Measurements from ENCODE around the gene IGSF6. TPM values are rescaled to one million over a fixed set of nuclear protein-coding genes. Genes with fewer than 3 reads are reported as not detected.
"Not testable (repeated sequence)": the region's sequence is repeated elsewhere in the genome, so short reads cannot be mapped to it uniquely, and the experiment has no call there.

IGSF6 gene
- total RNA-seq, 4 donors from 2014 or later: 2.8 to 18.6 (median 6.8) TPM

- TF ChIP-seq, protein P1, sequence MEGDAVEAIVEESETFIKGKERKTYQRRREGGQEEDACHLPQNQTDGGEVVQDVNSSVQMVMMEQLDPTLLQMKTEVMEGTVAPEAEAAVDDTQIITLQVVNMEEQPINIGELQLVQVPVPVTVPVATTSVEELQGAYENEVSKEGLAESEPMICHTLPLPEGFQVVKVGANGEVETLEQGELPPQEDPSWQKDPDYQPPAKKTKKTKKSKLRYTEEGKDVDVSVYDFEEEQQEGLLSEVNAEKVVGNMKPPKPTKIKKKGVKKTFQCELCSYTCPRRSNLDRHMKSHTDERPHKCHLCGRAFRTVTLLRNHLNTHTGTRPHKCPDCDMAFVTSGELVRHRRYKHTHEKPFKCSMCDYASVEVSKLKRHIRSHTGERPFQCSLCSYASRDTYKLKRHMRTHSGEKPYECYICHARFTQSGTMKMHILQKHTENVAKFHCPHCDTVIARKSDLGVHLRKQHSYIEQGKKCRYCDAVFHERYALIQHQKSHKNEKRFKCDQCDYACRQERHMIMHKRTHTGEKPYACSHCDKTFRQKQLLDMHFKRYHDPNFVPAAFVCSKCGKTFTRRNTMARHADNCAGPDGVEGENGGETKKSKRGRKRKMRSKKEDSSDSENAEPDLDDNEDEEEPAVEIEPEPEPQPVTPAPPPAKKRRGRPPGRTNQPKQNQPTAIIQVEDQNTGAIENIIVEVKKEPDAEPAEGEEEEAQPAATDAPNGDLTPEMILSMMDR (IDR thresholded peaks at IDR 0.05): no peak
- DNase-seq (ENCODE audit: low spot score) (no peak), ATAC-seq (ENCODE audit: low FRiP score) (no peak)
Measured at GRCh38 chr16:21685034-21685455, 32.6 kb upstream of the IGSF6 start.

DNA sequence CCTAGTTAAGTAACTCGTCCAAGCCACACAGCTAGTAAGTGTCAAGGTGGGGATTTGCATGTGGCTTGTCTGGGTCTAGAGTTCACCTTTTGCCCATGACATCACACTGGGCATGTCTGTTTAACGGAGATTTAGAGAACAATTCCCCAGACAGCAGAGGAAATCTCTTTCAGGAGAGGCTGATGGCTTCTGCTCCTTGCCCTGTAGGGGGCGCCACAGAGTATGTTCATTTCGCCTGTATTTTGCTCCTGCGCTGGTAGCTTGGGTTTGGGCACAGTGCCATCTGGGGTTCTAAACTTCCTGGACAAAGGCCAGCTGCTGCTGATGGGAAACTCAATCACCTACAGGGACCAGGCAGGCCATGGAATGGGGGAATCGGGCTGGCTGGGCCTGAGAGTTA is 31.8 kb upstream of the IGSF6 start:
- TF ChIP-seq, protein P1 (IDR thresholded peaks at IDR 0.05): no peak
- ATAC-seq (ENCODE audit: low FRiP score) (no peak), DNase-seq (ENCODE audit: low spot score) (no peak)

DNA sequence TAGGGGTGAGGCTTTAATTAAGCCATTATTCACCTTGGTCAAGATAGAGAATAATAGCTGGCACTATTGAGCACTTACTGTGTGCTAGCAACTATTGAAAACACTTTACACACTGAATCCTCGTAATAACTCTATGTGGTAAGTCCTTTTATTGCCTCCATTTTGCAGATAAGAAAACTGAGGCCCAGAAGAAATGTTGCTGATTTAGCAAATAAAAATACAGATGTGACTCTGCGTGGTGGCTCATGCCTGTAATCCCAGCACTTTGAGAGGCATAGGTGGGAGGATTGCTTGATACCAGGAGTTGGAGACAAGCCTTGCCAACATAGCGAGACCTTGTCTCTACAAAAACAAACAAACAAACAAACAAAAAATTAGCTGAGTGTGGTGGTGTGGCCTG is 30.8 kb upstream of the IGSF6 start:
- no peak for ATAC-seq (ENCODE audit: low FRiP score)
- TF ChIP-seq, protein P1 (IDR thresholded peaks at IDR 0.05): no peak
- no peak for DNase-seq (ENCODE audit: low spot score)

DNA sequence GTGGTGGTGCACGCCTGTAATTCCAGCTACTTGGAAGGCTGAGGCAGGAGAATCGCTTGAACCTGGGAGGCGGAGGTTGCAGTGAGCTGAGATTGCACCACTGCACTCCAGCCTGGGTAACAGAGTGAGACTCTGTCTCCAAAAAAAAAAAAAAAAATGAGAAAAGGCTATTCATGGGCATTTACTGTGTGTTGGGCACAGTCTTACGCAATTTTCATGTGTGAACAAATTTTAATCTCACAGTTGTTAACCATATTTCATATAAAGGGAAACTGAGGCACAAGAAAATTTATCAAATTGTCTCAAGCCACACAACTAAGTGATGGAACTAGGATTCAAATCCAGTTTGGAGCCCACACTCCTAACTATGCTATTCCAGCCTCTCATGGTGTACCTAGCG is 28.3 kb upstream of the IGSF6 start:
- not testable (repeated sequence) for ATAC-seq (ENCODE audit: low FRiP score)

GRCh38 chr16:21674456-21674855 is 22.0 kb upstream of the IGSF6 start:
- not testable (repeated sequence) for DNase-seq (ENCODE audit: low spot score); ATAC-seq (ENCODE audit: low FRiP score)

More for the DNA sequence above, 28.3 kb upstream of the IGSF6 start:
- DNase-seq (ENCODE audit: low spot score): not testable (repeated sequence)

- no peak for ATAC-seq (ENCODE audit: low FRiP score)
- no peak for DNase-seq (ENCODE audit: low spot score)
- TF ChIP-seq, protein P1 (IDR thresholded peaks at IDR 0.05): no peak
Measured at GRCh38 chr16:21673469-21673868, 21.1 kb upstream of the IGSF6 start.

DNA sequence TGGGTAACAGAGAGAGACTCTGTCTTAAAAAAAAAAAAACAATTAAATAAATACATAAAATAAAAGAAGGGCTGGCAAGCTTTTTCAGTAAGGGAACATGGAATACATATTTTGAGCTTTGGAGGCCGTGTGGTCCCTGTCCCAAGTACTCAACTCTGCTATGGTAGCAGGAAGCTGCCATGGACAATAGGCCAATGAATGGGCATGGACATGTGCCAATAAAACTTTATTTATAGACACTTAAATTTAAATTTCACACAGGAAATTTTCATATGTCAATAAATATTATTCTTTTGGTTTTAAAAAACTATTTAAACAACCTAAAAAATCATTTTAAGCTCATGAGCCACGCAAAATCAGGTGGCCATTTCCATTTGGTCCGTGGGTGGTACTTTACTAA is 15.2 kb upstream of the IGSF6 start:
- ATAC-seq (ENCODE audit: low FRiP score): no peak
- TF ChIP-seq, protein P1 (IDR thresholded peaks at IDR 0.05): no peak
- DNase-seq (ENCODE audit: low spot score): no peak

DNA sequence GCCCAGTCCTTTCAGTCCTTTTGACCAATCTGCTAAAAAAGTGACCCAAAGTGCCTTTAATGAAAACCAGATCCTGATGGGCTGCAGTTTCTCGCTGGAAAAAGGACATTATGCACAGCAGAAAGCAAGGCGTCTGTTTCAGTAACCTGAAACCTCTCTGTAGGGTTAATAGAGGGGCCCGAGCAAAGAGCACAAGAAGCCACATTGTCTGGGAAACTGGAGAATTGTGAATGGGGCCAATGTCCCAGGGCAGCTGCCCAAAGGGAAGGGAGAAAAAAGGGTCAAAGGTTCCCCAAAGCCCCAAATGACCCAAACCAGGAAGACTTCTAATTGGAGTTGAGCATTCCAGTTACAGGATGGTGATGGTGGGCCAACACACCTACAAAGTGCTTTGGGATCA is 14.4 kb upstream of the IGSF6 start:
- TF ChIP-seq, protein P1 (IDR thresholded peaks at IDR 0.05): no peak
- ATAC-seq (ENCODE audit: low FRiP score): no peak
- no peak for DNase-seq (ENCODE audit: low spot score)

All from omental fat pad (tissue), 4 donors.